HG02571 (cell line): Measurements from ENCODE around the gene NOS1.
"Not testable (repeated sequence)": the region's sequence is repeated elsewhere in the genome, so short reads cannot be mapped to it uniquely, and the experiment has no call there.

Source experiments
- ATAC-seq: cut with Tn5 transposase; IDR thresholded peaks from one replicate; pipeline ENCODE4 v1.9.1; 2021; ENCODE audit warnings: mild to moderate bottlenecking, moderate library complexity; ENCODE audit not compliant: unreplicated experiment

The NOS1 gene

DNA sequence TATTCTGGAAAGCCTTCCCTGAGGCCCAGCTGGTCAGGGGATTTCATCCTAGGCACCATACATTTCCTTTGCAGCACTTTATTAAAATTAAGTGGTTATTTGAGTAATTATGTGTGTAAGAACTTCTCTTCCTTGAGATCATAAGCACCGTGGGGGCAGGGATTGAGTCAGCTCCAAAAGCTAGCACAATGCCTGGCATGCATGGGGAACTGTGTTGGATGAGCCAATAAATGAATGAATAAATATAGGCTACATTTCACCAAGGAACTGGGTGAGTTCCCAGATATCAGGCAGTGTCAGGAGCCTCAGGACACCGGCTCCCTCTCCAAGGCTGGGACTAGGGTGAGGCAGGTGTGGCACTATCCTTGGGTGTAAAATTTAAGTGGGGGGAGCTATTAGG lies 88.3 kb downstream of the NOS1 start:
- no peak for ATAC-seq

- ATAC-seq = no peak
Measured at GRCh38 chr12:117272690-117273089, 88.7 kb downstream of the NOS1 start.

- no peak for ATAC-seq
Measured at GRCh38 chr12:117262749-117263148, 98.7 kb downstream of the NOS1 start.

DNA sequence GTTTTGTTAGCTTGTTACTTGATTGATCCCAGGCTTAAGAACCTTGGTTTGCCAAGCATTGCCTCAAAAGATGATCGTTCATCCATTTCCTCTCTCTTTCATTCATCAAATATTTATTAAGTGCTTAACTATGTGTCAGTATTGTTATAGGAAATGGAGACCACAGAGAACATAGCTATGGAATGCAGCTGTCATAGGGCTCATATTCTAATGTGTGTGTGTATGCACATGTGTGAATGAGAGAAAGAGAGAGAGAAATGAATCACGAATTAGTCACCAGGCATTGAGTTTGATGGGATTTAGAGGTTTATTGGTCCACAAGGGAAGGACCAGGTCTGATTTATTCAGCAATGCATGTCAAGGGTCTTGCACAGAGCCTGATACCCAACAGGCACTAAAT lies 100.2 kb downstream of the NOS1 start:
- no peak for ATAC-seq

DNA sequence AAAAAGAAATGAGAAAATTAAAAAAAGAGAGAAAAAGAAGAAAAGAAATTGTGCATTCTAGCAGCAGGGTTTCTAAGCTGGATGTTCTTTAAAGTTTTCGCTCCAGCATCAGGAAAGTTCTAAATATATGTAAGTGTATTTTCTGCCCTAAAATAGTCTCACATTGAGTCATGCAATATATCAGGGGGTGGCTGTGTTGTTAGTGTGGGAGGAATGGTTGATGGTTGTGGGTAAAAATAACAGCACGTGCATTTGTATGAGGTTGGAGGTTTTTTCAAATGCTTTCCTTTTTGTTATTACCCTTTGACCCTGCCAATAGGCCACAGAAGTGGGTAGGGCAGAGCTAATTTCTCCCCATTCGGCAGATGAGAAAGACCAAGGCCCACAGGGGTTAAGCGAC lies 106.0 kb downstream of the NOS1 start:
- ATAC-seq = no peak

- ATAC-seq = no peak
Measured at GRCh38 chr12:117243488-117243887, 117.9 kb downstream of the NOS1 start.

DNA sequence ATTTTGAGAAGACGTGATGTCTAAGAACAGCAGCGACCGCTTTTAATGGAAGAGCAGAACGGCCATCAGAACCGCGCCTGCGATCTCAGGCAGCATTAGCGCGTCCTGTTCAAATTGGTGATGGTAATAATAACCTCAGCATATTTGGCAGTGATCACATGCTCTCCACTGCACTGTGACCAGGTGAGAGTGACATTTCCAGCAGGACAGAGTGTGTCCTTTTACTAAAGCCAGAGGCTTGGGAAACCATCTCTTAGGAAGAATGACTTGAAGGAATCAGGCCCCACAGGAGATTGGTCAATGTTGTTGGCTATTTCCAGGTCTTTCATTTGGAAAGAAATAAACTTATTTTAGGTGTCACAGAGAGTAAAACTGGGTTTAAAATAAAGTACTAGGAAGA lies 119.7 kb downstream of the NOS1 start:
- no peak for ATAC-seq

DNA sequence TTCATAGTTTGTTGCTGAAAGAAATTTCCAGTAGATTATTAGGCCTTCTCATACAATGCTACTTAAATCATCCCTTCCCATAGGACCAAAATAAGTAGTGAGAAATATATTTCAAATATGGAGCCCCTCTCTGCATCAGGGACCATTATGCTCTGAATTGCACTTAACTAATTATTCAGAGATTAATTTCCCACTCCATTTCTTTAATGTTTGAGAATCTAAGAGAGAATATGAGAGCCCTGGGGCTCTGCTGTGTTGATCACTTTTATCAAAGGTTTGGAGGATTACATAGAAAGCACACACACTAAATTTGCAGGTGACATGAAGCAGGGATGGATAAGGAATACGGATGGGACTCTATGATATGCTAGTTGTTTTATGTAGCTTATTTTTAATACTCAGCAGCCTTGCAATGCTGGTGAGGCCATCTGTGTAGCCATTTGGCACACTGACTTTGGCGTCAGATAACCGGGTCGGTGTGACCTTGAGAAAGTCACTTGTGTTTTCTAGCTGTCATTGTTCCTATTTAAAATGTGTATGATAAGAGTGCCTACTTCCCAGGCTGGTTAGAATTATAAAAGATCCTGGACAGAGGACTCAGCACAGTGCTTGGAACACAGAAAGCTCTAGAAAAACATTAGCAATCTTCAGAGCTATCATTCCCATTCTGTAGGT lies 121.2 kb downstream of the NOS1 start:
- ATAC-seq = no peak

GRCh38 chr12:117236456-117237001 lies 124.9 kb downstream of the NOS1 start:
- no peak for ATAC-seq

GRCh38 chr12:117235261-117235660 lies 126.2 kb downstream of the NOS1 start:
- no peak for ATAC-seq

- ATAC-seq = no peak
Measured at GRCh38 chr12:117234441-117234840, 127.0 kb downstream of the NOS1 start.

GRCh38 chr12:117231750-117232149 lies 129.7 kb downstream of the NOS1 start:
- ATAC-seq = no peak

GRCh38 chr12:117228239-117228638 lies 133.2 kb downstream of the NOS1 start:
- ATAC-seq = no peak

DNA sequence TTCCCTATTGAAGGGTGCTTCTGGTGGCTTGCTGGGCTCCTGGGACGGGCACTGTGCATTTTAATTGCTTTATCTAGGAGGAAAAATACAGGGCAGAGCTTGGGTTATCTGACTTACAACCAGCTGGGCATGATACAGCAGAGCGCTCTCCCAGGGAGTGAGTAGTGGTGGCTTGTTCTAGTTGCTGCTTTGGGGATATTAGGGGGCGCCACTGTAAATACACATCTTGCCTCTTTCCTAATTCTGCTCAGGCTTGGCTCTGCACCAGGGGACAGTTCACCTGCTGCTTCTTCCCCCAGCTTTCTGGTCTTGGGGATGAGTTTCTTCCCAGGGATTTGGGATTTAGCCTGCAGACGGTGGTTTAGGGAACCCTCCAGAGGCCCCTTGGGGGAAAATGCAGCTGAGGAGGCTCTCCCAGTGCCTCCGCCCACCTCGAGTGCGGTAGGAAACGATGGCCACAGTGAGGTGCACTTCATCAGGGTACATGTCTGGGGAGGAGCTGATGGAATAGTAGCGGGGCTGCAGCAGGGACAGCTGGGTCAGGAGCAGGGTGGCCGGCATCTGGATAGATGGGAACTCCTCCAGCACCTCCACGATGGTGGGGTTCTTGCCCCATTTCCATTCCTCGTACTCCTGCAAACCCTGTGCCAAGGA lies 134.3 kb downstream of the NOS1 start:
- no peak for ATAC-seq

GRCh38 chr12:117226505-117226904 lies 134.9 kb downstream of the NOS1 start:
- no peak for ATAC-seq

- no peak for ATAC-seq
Measured at GRCh38 chr12:117225179-117225578, 136.2 kb downstream of the NOS1 start.

DNA sequence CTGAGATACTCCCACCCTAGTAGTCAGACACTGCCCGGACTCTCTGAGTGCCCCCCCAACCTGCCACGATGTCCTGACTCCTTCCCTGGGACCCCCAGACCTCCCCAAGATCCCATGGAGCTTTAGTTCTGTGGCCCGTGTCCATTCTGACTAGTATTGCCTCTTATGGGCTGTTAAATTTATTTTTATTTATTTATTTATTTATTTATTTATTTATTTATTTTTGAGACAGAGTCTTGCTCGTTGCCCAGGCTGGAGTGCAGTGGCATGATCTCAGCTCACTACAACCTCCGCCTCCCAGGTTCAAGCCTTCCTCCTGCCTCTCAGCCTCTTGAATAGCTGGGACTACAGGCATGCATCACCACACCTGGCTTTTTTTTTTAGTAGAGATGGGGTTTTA lies 140.5 kb downstream of the NOS1 start:
- ATAC-seq = not testable (repeated sequence)

DNA sequence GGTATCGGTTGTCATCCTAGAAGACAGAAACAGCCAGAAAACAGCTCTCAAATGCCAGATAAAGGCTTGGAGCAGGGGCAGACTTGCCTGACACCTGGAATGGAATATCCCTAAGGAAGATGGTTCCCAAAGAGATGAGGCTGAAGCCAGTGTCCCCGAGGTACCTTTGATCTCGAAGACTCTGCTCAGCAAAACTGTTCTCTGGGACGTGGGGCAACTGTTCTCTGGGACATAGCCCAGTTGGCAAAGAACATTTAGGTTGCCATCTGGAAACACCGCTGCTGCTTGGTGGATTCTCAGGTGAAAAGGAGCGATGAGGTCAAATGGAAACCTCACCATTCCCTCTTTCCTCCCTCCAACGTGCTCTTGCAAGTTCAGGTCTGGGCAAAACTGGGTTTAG lies 143.3 kb downstream of the NOS1 start:
- ATAC-seq = no peak

DNA sequence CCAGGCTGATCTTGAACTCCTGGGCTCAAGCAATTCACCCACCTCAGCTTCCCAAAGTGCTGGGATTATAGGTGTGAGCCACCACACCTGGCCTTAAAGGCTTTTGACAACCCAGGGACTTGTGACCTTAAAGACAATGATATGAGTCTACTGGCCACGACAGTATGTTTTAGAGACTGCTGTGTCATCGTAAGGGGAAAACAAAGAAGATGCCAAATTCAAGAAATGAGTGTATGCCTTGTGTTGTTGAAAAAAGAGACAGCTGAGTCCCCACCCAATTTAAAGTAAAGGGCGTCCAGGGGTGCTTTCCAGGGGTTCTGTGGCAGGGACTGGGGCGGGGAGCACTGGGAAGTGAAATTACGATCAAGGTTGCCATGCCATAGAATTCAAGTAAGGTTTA lies 144.7 kb downstream of the NOS1 start:
- no peak for ATAC-seq

GRCh38 chr12:117214797-117215196 lies 146.6 kb downstream of the NOS1 start:
- no peak for ATAC-seq

GRCh38 chr12:117213295-117213808 lies 148.1 kb downstream of the NOS1 start:
- ATAC-seq = no peak

- ATAC-seq = no peak
Measured at GRCh38 chr12:117212563-117213190, 148.7 kb downstream of the NOS1 start.
